Measurements from ENCODE around the gene DOCK9.

Gene DOCK9

GRCh38 chr13:98910501-98910951 is 67.3 kb downstream of the DOCK9 start:
- no peaks in the 10 kb centered on the region for H3K4me1 ChIP-seq
- no peaks in the 10 kb centered on the region for H3K27me3 ChIP-seq (ENCODE audit: control insufficient read depth, insufficient read depth, low read length)
- H3K79me2 ChIP-seq = no peaks in the 10 kb centered on the region
- no peaks in the 10 kb centered on the region for H3K9me3 ChIP-seq (ENCODE audit: control insufficient read depth, low read length)
- H3K4me2 ChIP-seq (ENCODE audit: low read length) = no peak overlapping the region
- TF ChIP-seq, protein P1, sequence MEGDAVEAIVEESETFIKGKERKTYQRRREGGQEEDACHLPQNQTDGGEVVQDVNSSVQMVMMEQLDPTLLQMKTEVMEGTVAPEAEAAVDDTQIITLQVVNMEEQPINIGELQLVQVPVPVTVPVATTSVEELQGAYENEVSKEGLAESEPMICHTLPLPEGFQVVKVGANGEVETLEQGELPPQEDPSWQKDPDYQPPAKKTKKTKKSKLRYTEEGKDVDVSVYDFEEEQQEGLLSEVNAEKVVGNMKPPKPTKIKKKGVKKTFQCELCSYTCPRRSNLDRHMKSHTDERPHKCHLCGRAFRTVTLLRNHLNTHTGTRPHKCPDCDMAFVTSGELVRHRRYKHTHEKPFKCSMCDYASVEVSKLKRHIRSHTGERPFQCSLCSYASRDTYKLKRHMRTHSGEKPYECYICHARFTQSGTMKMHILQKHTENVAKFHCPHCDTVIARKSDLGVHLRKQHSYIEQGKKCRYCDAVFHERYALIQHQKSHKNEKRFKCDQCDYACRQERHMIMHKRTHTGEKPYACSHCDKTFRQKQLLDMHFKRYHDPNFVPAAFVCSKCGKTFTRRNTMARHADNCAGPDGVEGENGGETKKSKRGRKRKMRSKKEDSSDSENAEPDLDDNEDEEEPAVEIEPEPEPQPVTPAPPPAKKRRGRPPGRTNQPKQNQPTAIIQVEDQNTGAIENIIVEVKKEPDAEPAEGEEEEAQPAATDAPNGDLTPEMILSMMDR (IDR thresholded peaks at IDR 0.05) = no peak
- peak overlapping the region; percentile 69 for H3K27ac ChIP-seq
- H2AFZ ChIP-seq = no peak overlapping the region
- no peaks in the 10 kb centered on the region for H3K36me3 ChIP-seq (ENCODE audit: control insufficient read depth, insufficient read depth, low read length)
- no peak overlapping the region for H3K4me3 ChIP-seq (ENCODE audit: low read depth, low read length)
- H3K9ac ChIP-seq = no peak overlapping the region

GRCh38 chr13:98909016-98909415 is 68.8 kb downstream of the DOCK9 start:
- TF ChIP-seq, protein P1 (IDR thresholded peaks at IDR 0.05) = no peak
- Histone ChIP-seq H3K27me3 (ENCODE audit: control insufficient read depth, insufficient read depth, low read length) (no peaks in the 10 kb centered on the region), H3K36me3 (ENCODE audit: control insufficient read depth, insufficient read depth, low read length) (no peaks in the 10 kb centered on the region), H3K4me3 (ENCODE audit: low read depth, low read length) (no peak overlapping the region), H2AFZ (no peak overlapping the region), H3K79me2 (no peaks in the 10 kb centered on the region), H3K9me3 (ENCODE audit: control insufficient read depth, low read length) (no peaks in the 10 kb centered on the region), H3K4me1 (no peaks in the 10 kb centered on the region), H3K27ac (no peak overlapping the region), H3K9ac (no peak overlapping the region), H3K4me2 (ENCODE audit: low read length) (no peak overlapping the region)

GRCh38 chr13:98906746-98907502 is 70.9 kb downstream of the DOCK9 start:
- Histone ChIP-seq H3K36me3 (ENCODE audit: control insufficient read depth, insufficient read depth, low read length) (no peaks in the 10 kb centered on the region), H3K4me3 (ENCODE audit: low read depth, low read length) (no peak overlapping the region), H3K27me3 (ENCODE audit: control insufficient read depth, insufficient read depth, low read length) (no peaks in the 10 kb centered on the region), H3K79me2 (no peaks in the 10 kb centered on the region), H3K27ac (no peak overlapping the region), H3K9me3 (ENCODE audit: control insufficient read depth, low read length) (no peaks in the 10 kb centered on the region), H2AFZ (no peak overlapping the region), H3K4me2 (ENCODE audit: low read length) (no peak overlapping the region), H3K4me1 (no peaks in the 10 kb centered on the region), H3K9ac (no peak overlapping the region)
- TF ChIP-seq, protein P1 (IDR thresholded peaks at IDR 0.05) = no peak

DNA sequence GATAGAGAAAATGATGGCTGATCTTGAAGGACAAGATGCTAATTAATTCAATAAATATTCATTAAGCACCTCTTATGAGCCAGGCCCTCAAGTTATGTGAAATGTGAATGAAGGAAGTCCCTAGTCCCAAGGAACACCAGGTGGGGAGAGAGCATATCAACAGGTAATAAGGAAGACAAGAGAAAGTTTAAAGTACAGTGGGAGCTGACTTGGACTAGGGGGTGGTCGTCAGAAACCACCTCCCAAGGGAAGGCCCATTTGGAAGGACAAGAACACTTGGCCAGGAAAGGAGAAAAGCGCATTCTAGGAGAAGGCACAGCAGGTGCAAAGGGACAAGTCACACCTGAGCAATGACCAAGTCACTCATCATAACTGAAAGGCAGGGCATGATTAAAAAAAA is 72.7 kb downstream of the DOCK9 start:
- H3K4me2 ChIP-seq (ENCODE audit: low read length) = no peak overlapping the region
- no peak overlapping the region for H3K4me3 ChIP-seq (ENCODE audit: low read depth, low read length)
- H3K9ac ChIP-seq = no peak overlapping the region
- no peak overlapping the region for H3K27ac ChIP-seq
- H3K27me3 ChIP-seq (ENCODE audit: control insufficient read depth, insufficient read depth, low read length) = no peaks in the 10 kb centered on the region
- no peaks in the 10 kb centered on the region for H3K4me1 ChIP-seq
- TF ChIP-seq, protein P1 (IDR thresholded peaks at IDR 0.05) = no peak
- H3K79me2 ChIP-seq = no peaks in the 10 kb centered on the region
- no peaks in the 10 kb centered on the region for H3K9me3 ChIP-seq (ENCODE audit: control insufficient read depth, low read length)
- no peak overlapping the region for H2AFZ ChIP-seq
- no peaks in the 10 kb centered on the region for H3K36me3 ChIP-seq (ENCODE audit: control insufficient read depth, insufficient read depth, low read length)

GRCh38 chr13:98900442-98900841 is 77.4 kb downstream of the DOCK9 start:
- H3K27ac ChIP-seq = no peak overlapping the region
- H3K27me3 ChIP-seq (ENCODE audit: control insufficient read depth, insufficient read depth, low read length) = no peaks in the 10 kb centered on the region
- TF ChIP-seq, protein P1 (IDR thresholded peaks at IDR 0.05) = no peak
- no peaks in the 10 kb centered on the region for H3K79me2 ChIP-seq
- no peaks in the 10 kb centered on the region for H3K4me1 ChIP-seq
- no peaks in the 10 kb centered on the region for H3K36me3 ChIP-seq (ENCODE audit: control insufficient read depth, insufficient read depth, low read length)
- no peak overlapping the region for H3K4me3 ChIP-seq (ENCODE audit: low read depth, low read length)
- H3K9me3 ChIP-seq (ENCODE audit: control insufficient read depth, low read length) = no peaks in the 10 kb centered on the region
- H3K9ac ChIP-seq = no peak overlapping the region
- H3K4me2 ChIP-seq (ENCODE audit: low read length) = no peak overlapping the region
- H2AFZ ChIP-seq = no peak overlapping the region

All from parathyroid adenoma (tissue), 2 donors.